Effector CD8-positive, alpha-beta T cell (primary cell): ENCODE data around the gene ZNF587B.
"Not testable (repeated sequence)": the region's sequence is repeated elsewhere in the genome, so short reads cannot be mapped to it uniquely, and the experiment has no call there.

Source experiments
- DNase-seq: peaks from one replicate; lab custom pipeline; 2025; lab: John Stamatoyannopoulos, UW

ZNF587B gene

DNA sequence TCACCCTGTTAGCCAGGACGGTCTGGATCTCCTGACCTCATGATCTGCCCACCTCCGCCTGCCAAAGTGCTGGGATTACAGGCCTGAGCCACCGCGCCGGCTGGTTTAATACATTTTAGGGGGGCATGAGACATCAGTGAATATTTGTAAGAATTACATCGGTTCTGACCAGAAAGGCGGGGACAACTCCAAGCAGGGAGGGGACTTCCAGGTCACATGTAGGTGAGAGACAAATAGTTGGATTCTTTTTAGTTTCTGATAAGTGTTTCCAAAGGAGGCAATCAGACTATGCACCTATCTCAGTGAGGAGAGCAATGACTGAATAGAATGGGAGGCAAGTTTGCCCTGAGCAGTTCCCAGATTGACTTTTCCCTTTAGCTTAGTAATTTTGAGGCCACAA is 11.7 kb upstream of the ZNF587B start:
- DNase-seq, result no peak

DNA sequence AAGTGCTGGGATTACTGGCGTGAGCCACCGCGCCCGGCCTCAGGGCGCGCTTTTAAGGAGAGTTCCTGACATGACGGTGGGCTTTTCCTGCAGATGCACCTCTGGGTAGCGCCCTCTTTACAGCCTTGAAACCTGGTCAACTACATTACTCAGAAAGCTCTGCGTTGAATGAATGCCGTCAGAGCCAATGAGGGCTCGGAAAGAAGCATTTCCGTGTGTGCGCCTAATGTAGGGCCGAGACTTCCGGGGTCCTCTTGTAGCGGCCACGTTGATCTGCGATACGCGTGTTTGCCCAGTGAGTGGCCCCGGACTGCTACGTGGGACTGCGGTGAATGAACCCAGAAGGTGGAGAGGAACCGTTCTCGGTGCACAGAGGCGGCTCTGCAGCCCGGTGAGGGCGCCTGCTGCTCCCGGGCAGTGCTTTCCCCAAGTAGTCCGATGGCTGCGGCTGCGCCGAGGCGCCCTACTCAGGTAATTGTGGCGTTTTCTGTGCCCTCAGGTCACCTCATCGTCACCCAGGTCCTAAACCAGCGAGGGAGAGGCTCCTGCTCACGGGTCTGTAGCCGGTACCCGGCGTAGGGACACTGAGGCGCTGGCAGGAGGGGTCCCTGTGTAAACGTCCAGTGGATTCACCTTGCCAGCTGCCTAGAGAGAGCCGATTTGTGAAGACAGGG is 10.5 kb upstream of the ZNF587B start:
- peak; percentile 71 for DNase-seq

DNA sequence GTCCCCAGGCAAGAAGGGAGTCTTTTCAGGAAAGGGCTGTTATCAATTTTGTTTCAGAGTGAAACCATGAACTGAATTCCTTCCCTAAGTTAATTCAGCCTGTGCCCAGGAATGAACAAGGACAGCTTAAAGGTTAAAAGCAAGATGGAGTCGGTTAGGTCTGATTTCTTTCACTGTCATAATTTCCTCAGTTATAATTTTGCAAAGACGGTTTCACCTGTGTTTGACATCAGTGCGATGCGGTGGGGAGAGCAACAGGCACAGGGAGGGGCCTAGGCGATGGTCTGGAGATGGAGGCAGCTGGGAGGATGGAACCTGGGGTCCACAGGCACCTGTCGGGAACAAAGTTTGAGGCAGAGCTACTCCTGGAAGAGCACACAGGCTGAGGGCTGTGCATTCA is 9.5 kb upstream of the ZNF587B start:
- no peak for DNase-seq

DNA sequence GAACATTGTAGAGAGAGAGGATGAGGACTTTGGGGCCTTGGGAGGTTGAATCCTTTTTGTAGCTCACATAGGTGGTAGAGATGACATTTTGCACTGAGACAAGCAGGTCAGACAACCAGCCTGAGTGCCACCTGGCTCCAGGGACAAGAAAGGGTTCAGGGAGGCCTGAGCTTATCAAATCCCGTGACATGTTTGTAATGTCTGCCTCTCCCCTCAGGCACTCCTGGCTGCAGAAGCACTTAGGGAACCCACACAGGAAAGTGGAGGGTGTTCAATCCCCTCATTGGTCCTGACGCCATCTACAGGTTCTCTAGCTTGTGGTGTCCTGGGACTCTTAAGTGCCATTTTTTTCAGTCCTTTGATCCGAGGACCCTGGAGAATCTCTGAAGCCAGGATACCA is 9.0 kb upstream of the ZNF587B start:
- not testable (repeated sequence) for DNase-seq

DNA sequence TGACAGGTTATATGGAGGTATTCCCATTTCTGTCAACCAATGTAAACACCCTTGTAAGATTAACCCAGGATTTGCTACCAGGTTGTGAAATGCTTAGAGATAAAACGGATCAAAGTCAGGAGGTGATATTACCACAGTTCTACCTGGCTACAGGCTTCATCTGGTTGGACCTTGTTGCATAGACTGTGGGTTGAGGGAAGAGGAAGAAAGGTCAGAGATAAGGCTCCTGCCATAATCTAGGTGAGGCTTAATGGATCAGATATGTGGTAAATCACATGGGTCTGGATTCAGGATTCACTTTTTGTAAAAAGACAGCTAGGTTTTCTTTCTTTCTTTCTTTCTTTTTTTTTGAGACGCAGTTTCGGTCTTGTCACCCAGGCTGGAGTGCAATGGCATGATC is 8.6 kb upstream of the ZNF587B start:
- DNase-seq, result not testable (repeated sequence)

DNA sequence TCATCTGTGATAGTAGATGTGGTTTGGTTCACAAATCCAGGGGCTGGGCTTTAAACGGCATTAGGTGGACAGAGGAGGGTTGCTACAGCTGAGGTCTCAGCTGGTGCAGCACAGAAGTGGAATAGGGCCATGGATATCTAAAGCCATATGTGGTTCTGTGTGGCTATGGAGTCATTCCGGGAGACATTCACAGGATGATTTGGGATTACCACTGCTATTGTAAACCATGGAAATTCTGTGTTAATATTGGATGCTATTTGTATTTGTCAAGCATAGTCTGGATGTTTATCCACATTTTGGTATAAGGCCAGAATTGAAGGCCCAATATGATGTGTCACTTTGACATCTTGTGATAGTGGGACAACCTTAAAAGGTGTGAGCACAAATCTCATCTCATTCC is 6.9 kb upstream of the ZNF587B start:
- not testable (repeated sequence) for DNase-seq

DNA sequence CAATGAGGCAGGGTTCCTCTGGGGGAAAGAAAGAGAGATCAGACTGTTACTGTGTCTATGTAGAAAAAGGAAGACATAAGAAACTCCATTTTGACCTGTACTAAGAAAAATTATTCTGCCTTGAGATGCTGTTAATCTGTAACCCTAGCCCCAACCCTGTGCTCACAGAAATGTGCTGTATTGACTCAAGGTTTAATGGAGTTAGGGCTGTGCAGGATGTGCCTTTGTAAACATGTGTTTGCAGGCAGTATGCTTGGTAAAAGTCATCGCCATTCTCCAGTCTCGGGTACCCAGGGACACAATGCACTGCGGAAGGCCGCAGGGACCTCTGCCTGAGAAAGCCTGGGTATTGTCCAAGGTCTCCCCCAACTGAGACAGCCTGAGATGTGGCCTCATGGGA is 6.5 kb upstream of the ZNF587B start:
- not testable (repeated sequence) for DNase-seq

DNA sequence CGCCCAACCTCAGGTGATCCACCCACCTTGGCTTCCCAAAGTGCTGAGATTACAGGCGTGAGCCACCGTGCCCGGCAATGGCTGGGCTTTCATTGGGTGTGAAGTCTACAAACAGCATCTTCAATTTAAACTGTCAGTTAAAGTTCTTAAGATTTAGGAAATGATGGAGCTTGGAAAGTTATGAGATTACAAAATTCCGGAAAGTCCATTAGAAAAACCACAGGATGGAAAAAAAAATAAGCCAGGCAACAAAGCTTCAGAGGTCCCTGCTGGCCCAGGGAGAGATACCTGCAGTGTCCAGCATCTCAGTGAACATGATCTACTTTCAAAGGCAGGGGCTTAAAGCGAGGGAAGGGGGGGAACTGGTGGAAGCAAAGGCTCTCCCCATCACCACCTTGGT is 4.6 kb upstream of the ZNF587B start:
- DNase-seq, result no peak

DNA sequence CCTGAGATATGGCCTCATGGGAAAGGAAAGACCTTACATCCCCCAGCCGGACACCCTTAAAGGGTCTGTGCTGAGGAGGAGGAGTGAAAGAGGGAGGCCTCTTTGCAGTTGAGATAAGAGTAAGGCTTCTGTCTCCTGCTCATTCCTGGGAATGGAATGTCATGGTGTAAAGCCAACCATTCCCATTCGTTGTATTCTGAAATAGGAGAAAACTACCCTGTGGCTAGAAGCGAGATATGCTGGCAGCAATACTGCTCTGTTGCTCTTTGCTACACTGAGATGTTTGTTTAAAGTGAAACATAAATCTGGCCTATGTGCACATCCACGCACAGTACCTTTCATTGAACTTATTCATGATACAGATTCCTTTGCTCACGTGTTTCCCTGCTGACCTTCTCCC is 783 bp upstream of the ZNF587B start:
- DNase-seq, result no peak

DNA sequence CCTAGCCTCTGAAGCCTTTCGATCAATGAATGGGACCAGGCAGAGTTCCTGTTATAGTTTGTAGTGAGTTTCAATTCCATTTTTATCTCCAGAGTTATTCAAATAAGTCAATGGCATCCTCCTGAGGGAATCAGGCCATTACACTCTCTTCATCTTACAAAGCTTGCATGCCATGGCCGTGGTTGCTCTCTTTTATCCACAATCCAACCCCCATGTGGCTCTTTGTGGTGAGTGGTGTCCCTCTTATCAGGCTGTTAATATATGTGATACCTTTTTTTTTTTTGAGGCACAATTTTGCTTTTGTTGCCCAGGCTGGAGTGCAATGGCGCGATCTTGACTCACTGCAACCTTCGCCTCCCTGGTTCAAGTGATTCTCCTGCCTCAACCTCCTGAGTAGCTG is 6.9 kb downstream of the ZNF587B start:
- not testable (repeated sequence) for DNase-seq

DNA sequence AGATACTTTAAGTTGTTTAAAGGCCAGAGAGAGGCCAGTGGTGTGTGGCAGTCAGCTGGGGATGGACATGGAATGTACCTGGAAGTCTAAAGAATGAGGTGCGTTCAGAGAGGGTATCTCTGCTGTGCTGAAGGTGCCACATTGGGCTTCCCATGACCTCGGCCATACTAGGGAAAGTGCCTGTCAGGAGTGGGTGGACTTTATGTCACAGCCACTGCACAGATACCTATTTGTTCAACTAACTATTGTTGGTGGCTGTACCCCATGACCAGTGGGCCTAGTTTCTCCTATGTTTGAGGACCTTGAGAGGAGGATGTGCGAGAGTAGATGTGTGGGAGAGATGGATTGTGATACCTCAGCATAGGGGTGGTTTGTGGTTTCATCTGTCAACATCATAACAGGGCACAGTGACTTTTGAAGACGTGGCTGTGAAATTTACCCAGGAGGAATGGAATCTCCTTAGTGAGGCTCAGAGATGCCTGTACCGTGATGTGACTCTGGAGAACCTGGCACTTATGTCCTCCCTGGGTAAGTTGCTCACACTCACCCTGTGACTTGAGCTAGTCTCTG is 8.6 kb downstream of the ZNF587B start:
- DNase-seq, result not testable (repeated sequence)

DNA sequence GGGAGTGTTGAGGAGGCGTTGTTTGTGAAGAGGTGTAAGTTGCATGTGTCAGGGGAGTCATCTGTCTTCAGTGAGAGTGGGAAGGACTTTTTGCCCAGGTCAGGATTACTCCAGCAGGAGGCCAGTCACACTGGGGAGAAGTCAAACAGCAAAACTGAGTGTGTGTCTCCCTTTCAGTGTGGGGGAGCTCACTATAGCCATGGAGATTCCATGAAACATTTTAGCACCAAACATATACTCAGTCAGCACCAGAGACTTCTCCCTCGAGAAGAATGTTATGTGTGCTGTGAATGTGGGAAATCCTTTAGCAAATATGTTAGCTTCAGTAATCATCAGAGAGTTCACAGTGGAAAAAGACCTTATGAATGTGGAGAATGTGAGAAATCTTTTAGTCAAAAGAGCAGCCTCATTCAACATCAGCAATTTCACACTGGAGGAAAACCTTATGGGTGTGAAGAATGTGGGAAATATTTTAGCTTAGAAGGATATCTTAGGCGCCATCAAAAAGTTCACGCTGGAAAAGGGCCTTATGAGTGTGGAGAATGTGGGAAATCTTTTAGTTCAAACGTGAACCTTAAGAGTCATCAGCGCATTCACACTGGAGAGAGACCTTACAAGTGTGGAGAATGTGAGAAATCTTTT is 11.1 kb downstream of the ZNF587B start:
- DNase-seq, result no peak

DNA sequence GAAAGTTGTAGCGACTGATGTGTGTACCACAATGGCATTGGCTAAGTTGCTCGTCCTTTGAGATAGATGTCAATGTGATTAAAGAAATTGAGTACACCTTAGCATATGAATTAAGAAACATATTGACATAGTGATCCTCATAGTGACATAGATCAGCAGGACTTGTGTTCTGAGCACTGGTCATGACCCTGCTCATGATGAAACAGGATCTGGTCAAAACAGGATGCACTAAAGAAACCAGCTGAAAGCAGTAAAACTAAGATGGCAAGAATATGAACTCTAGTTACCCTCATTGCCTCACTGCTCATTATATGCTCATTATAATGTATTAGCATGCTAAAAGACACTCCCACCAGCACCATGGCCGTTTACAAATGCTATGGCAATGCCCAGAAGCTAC is 17.1 kb downstream of the ZNF587B start:
- DNase-seq, result not testable (repeated sequence)

DNA sequence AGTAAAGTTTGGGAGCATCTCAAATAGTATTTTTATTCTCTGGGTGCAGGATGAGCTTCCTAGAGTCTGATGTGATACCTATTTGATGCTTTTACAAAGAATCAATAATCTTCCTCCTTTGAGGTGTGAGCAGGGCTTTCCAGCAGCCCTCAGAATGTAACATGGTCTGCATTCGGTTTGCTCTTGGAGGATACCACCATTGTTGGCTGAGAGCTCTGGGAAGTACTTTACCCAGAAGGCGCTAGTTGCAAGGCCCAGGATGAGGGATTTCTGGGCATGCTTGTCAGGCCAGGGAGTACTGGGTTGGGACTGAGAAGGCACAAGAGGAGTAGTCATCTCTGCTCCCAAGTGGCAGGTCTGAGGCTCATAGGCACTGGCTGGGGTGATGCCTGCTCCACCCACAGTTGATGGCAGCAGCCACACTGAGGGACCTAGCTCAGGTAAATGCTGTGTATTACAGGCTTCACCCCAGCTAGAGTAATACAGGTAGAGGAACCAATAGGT is 19.1 kb downstream of the ZNF587B start:
- DNase-seq, result not testable (repeated sequence)

DNA sequence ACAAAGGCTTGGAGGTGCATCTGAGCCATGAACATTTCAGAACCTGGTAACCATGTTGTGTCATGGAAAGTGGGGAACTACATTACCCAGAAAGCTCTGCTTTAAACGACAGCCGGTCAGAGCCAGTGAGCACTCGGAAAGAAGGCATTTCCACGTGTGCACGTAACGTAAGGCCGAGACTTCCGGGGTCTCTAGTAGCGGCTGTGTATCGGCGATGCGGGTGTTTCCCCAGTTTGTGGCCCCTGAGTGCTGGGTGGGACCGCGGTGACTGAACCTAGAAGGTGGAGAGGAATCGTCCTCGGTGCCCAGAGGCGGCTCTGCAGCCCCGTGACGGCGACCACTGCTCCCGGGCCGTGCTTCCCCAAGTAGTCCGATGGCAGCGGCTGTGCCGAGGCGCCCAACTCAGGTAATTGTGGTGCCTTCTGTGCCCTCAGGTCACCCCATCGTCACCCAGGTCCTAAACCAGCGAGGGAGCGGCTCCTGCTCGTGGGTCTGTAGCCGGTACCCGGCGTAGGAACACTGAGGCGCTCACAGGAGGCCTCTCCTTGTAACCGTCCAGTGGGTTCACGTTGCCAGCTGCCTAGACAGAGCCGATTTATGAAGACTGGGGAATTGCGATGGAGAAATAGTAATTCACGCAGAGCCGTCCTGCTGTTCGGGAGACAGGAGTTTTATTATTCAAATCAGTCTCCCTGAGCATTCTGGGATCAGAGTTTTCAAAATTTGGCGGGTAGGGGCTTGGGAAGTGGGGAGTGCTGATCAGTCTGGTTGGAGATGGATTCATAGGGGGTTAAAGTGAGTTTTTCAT is 19.8 kb downstream of the ZNF587B start, which contains the start of gene ZNF587:
Gene ZNF587, plus strand, starts transcription at position 194 of the 808 bp plus-strand sequence. Its CDS starts 180 bp downstream, at position 374.
- peak; percentile 77 for DNase-seq

DNA sequence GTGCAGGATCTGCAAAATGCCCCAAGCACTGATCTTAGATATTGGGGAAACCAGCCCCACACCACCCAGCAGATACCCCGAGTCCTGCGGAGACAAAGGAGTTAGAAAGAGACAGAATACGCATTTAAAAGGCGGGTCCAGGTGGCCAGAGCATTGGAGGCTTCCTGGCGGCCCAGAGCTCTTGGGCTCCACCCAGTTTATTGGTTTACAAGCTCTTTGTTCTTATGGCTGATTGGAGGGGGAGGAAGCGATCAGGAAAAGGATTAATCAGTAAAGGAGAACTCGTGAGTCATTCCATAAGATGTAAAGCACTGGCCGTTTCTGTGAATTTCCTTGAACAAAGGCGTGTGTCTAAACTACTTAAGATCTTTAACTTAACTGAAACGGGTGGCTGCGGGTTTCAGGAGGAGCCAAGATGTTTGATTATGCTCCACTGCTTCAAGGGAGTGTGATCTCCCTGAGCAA is 20.5 kb downstream of the ZNF587B start:
- DNase-seq, result no peak

DNA sequence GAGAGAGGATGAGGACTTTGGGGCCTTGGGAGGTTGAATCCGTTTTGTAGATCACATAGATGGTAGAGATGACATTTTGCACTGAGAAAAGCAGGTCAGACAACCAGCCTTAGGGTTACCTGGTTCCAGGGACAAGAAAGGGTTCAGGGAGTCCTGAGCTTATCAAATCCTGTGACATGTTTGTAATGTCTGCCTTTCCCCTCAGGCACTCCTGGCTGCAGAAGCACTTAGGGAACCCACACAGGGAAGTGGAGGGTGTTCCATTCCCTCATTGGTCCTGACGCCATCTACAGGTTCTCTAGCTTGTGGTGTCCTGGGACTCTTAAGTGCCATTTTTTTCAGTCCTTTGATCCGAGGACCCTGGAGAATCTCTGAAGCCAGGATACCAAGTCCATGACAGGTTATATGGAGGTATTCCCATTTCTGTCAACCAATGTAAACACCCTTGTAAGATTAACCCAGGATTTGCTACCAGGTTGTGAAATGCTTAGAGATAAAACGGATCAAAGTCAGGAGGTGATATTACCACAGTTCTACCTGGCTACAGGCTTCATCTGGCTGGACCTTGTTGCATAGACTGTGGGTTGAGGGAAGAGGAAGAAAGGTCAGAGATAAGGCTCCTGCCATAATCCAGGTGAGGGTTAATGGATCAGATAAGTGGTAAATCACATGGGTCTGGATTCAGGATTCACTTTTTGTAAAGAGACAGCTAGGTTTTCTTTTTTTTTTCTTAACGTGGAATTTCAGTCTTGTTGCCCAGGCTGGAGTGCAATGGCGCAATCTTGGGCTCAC is 21.9 kb downstream of the ZNF587B start:
- not testable (repeated sequence) for DNase-seq

DNA sequence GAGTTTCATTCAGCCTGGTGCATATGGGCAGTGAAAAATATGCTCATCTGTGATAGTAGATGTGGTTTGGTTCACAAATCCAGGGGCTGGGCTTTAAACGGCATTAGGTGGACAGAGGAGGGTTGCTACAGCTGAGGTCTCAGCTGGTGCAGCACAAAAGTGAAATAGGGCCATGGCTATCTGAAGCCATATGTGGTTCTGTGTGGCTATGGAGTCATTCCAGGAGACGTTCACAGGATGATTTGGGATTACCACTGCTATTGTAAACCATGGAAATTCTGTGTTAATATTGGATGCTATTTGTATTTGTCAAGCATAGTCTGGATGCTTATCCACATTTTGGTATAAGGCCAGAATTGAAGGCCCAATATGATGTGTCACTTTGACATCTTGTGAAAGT is 24.0 kb downstream of the ZNF587B start:
- DNase-seq, result not testable (repeated sequence)

DNA sequence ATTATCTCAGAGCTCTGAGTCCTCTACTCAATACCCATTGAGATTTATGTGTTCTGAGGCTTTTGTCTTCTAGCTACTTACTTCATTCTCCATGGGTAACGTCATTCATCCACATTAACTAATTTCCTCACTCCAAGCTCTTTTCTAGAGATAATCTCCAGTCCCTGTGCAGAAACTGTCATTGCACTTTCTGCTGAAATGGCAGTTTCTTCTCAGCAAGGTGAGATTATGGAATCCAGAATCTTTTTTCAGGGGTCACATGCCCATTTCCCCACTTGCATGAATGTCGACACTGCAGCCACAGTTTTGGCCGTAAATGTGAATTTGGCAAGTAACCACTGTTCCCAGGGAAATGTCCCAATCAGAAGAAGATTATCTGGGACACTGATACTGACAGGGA is 32.3 kb downstream of the ZNF587B start:
- DNase-seq, result not testable (repeated sequence)

DNA sequence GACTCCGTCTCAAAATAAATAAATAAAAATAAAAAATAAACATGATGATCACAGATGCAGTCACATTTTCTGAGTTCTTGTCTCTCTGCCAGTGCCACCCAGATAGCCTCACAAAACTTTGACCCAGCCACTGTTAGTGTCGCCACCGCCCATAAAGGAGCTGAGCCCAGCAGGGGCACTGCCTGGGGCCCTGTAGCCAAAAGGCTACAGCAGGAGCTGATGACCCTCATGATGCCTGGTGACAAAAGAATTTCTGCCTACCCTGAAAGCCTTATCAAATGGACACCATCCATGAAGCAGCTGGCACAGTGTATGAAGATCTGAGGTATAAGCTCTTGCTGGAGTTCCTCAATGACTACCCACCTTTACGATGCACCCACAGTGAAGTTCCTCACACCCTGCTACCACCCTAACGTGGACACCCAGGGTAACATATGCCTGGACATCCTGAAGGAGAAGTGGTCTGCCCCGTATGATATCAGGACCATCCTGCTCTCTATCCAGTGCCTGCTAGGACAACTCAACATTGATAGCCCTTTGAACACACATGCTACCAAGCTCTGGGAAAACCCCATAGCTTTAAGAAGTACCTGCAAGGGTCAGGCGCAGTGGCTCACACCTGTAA is 37.9 kb downstream of the ZNF587B start:
- DNase-seq, result no peak

DNA sequence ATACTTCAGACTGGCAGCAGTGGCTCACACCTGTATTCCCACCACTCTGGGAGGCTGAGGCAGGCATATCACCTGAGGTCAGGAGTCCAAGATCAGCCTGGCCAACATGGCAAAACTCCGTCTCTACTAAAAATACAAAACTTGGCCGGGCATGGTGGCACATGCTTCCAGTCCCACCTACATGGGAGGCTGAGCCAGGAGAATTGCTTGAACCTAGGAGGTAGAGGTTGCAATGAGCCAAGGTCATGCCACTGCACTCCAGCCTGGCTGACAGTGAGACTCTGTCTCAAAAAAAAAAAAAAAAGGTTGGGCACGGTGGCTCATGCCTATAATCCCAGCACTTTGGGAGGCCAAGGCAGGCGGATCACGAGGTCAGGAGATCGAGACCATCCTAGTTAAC is 39.6 kb downstream of the ZNF587B start:
- DNase-seq, result not testable (repeated sequence)
